ENCODE data around the gene EFNA1.

The EFNA1 gene

GRCh38 chr1:155085504-155086127 is 42.1 kb upstream of the EFNA1 start:
- H3K4me3 ChIP-seq (ENCODE audit: low read depth, low read length) = peak overlapping the region; percentile 60
- no peak for DNase-seq (ENCODE audit: low read depth)
- no peak for TF ChIP-seq CTCF (IDR thresholded peaks at IDR 0.05; ENCODE audit: low read depth, low read length, missing control alignments)

GRCh38 chr1:155086128-155086741 is 41.4 kb upstream of the EFNA1 start:
- peak; percentile 99 for TF ChIP-seq CTCF (IDR thresholded peaks at IDR 0.05; ENCODE audit: low read depth, low read length, missing control alignments)
- DNase-seq (ENCODE audit: low read depth) = no peak
- no peak overlapping the region; the same call in 1 of the 2 replicates for H3K4me3 ChIP-seq (ENCODE audit: low read depth, low read length)

- TF ChIP-seq CTCF (IDR thresholded peaks at IDR 0.05; ENCODE audit: low read depth, low read length, missing control alignments) = no peak
- DNase-seq (ENCODE audit: low read depth) = no peak
- H3K4me3 ChIP-seq (ENCODE audit: low read depth, low read length) = no peak overlapping the region
These were observed 40.7 kb upstream of the EFNA1 start for GRCh38 chr1:155086856-155087535.

- no peak overlapping the region for H3K4me3 ChIP-seq (ENCODE audit: low read depth, low read length)
These were observed 36.3 kb upstream of the EFNA1 start for GRCh38 chr1:155091071-155092051.

GRCh38 chr1:155092131-155092530 is 35.5 kb upstream of the EFNA1 start:
- H3K4me3 ChIP-seq (ENCODE audit: low read depth, low read length) = no peak overlapping the region
- no peak for TF ChIP-seq CTCF (IDR thresholded peaks at IDR 0.05; ENCODE audit: low read depth, low read length, missing control alignments)

More at GRCh38 chr1:155091071-155092051, 36.3 kb upstream of the EFNA1 start:
- peak; percentile 98 for TF ChIP-seq CTCF (IDR thresholded peaks at IDR 0.05; ENCODE audit: low read depth, low read length, missing control alignments)
- DNase-seq (ENCODE audit: low read depth) = no peak

GRCh38 chr1:155092641-155093040 is 35.0 kb upstream of the EFNA1 start:
- DNase-seq (ENCODE audit: low read depth) = no peak
- no peak for TF ChIP-seq CTCF (IDR thresholded peaks at IDR 0.05; ENCODE audit: low read depth, low read length, missing control alignments)
- no peak overlapping the region for H3K4me3 ChIP-seq (ENCODE audit: low read depth, low read length)

More at GRCh38 chr1:155092131-155092530, 35.5 kb upstream of the EFNA1 start:
- no peak for DNase-seq (ENCODE audit: low read depth)

Data from GM12864 (cell line).